Measurements from ENCODE around the gene NSG2. TPM values are rescaled to one million over a fixed set of nuclear protein-coding genes. Genes with fewer than 3 reads are reported as not detected.

Gene NSG2
- total RNA-seq, 4 donors from 2014 or later = 1.1 to 1.2 TPM; not detected in 2

DNA sequence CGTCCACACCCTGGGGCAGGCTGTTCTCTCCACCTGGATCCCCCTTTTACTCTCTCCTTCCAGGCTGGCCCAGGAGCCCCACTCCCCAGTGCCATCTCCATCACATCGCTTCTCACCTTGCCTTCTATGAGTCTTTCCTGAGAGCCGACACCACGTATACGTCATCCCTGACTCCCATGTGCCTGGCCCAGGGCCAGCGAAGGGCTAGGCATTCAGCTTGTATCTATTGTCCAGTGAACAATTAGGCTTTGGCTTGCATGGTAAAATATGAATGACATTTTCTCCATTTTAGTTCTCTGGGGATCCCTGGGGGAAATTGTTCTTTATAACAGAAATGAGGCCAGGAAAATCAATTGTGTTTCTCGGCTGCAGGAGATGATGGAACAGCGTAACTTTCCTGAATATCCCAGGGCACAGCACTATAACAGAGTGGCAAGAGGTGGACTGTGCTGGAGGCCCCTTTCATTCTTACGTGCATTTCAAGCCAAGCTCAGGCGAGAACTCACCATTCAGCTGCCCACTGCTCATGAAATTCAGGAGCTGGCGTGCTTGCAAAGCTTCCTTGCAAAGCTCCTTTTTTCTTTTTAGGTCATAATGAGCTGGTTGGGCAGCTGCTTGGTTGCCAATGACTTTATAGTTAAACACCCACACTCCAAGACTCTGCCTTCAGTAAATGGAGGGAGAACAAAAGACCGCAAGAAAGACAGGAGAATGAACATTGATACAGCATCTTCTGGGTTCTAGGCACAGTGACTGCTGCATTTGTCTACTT, 37.7 kb downstream of the NSG2 start:
- intact Hi-C loops (cut with DNase I) = no loop called here
- Histone ChIP-seq H3K27me3 (no peaks in the 10 kb centered on the region), H3K9me3 (no peaks in the 10 kb centered on the region), H3K27ac (no peak overlapping the region), H3K4me3 (replicated peaks in 1 of 3) (no peak overlapping the region), H3K4me1 (no peaks in the 10 kb centered on the region), H3K36me3 (no peaks in the 10 kb centered on the region)
- no peak for DNase-seq
- TF ChIP-seq POLR2A (IDR thresholded peaks at IDR 0.05) = no peak
- TF ChIP-seq, protein P1, sequence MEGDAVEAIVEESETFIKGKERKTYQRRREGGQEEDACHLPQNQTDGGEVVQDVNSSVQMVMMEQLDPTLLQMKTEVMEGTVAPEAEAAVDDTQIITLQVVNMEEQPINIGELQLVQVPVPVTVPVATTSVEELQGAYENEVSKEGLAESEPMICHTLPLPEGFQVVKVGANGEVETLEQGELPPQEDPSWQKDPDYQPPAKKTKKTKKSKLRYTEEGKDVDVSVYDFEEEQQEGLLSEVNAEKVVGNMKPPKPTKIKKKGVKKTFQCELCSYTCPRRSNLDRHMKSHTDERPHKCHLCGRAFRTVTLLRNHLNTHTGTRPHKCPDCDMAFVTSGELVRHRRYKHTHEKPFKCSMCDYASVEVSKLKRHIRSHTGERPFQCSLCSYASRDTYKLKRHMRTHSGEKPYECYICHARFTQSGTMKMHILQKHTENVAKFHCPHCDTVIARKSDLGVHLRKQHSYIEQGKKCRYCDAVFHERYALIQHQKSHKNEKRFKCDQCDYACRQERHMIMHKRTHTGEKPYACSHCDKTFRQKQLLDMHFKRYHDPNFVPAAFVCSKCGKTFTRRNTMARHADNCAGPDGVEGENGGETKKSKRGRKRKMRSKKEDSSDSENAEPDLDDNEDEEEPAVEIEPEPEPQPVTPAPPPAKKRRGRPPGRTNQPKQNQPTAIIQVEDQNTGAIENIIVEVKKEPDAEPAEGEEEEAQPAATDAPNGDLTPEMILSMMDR (IDR thresholded peaks at IDR 0.05) = no peak
- WGBS, 2 donors = 75 to 86% methylated on average over 12 of the region's 12 CpGs

DNA sequence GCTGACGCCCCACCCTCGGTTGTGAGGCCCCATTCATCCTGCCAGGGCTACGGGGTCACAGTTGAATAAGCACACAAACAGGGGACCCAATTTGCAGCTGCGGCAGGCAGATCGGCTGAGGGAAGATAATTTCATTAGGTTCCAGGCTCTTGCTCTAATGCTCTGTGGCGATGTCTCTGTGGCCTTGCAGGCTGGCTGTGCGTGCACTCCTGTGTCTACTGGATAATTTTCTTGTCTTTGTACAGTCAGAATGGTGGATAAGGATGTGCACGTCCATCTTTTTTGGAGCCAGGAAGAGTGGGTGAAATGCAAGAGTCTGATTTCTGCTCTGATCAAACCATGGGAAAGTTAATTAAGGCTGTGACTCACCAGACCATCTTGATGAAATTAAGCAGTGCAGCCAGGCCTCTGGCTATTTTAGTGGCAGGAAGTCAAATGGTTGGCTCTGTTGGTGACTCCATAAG, 39.2 kb downstream of the NSG2 start:
- no peaks in the 10 kb centered on the region for H3K9me3 ChIP-seq
- WGBS, 2 donors = 40 to 49% methylated on average over 8 of the region's 8 CpGs
- TF ChIP-seq, protein P1 (IDR thresholded peaks at IDR 0.05) = no peak
- no peak for TF ChIP-seq POLR2A (IDR thresholded peaks at IDR 0.05)
- no peak overlapping the region for H3K27ac ChIP-seq
- DNase-seq = no peak
- intact Hi-C loops (cut with DNase I) = no loop called here
- H3K27me3 ChIP-seq = no peaks in the 10 kb centered on the region
- H3K4me3 ChIP-seq (replicated peaks in 1 of 3) = no peak overlapping the region
- no peaks in the 10 kb centered on the region for H3K4me1 ChIP-seq
- no peaks in the 10 kb centered on the region for H3K36me3 ChIP-seq

DNA sequence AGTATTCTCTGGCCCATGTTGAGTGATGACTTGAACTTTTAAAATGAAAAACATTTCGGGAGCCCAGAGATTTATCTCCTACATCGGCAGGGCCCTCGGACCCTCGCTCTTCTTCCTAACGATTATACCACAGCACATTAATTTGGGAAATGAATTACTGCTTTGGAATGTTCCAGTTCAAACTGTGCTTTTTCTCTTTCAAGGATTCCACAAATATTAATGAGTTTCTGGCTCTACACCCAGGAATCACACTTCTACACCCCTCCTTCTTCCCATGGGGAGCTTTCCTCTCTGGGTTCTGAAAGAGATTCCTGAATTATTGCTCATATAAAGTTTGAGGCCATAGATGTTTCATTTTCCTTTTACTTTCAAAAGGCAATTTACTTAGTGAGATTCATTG, 41.2 kb downstream of the NSG2 start:
- 84 to 88% methylated on average over 5 of the region's 5 CpGs for WGBS, 2 donors
- Histone ChIP-seq H3K27me3 (no peaks in the 10 kb centered on the region), H3K9me3 (no peaks in the 10 kb centered on the region), H3K4me3 (replicated peaks in 1 of 3) (no peak overlapping the region), H3K27ac (no peak overlapping the region), H3K36me3 (no peaks in the 10 kb centered on the region), H3K4me1 (no peaks in the 10 kb centered on the region)
- DNase-seq = no peak
- intact Hi-C loops (cut with DNase I) = no loop called here
- no peak for TF ChIP-seq POLR2A (IDR thresholded peaks at IDR 0.05)
- TF ChIP-seq, protein P1 (IDR thresholded peaks at IDR 0.05) = no peak

DNA sequence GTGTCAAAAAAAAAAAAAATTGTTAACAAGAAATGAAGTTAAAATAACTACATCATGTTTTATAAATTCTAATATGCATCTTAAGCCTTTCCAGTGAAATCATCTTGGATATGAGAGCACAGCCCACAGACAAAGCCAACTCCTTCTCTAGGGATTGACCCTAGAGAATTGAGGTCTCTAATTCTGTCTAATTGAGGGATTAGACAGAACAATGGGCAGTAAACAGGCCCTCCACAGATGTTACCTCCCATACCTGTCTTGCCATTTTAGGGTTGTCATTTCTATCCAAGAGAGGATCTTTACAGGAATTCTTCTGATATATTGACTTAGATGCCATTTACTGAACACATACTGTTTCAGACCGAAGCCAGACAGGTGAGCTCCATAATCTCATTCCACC, 42.3 kb downstream of the NSG2 start:
- intact Hi-C loops (cut with DNase I) = no loop called here
- DNase-seq = no peak
- Histone ChIP-seq H3K4me1 (no peaks in the 10 kb centered on the region), H3K9me3 (no peaks in the 10 kb centered on the region), H3K36me3 (no peaks in the 10 kb centered on the region), H3K27ac (no peak overlapping the region), H3K4me3 (replicated peaks in 1 of 3) (no peak overlapping the region), H3K27me3 (no peaks in the 10 kb centered on the region)
- TF ChIP-seq POLR2A (IDR thresholded peaks at IDR 0.05) = no peak
- TF ChIP-seq, protein P1 (IDR thresholded peaks at IDR 0.05) = no peak
- 95 to 100% methylated on average over 1 of the region's 1 CpG for WGBS, 2 donors

DNA sequence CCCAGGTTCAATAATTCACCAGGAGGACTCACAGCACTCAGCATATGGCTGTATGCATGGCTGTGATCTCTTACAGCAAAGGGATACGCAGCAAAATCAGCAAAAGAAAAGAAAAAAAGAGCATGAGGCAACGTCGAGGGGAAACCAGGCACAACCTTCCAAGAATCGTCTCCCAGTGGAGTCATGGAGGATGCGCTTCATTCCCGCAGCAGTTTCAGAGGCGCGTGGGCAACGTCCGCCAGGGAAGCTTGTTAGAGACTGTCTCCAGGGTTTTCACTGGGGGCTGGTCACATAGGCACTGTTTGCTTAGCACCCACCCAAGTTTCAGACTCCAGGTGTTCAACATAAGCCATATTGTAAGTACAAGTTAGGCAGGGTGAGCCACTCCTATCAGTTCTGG, 44.6 kb downstream of the NSG2 start:
- Histone ChIP-seq H3K36me3 (no peaks in the 10 kb centered on the region), H3K9me3 (no peaks in the 10 kb centered on the region), H3K27me3 (no peaks in the 10 kb centered on the region), H3K27ac (no peak overlapping the region), H3K4me3 (replicated peaks in 1 of 3) (no peak overlapping the region), H3K4me1 (no peaks in the 10 kb centered on the region)
- intact Hi-C loops (cut with DNase I) = no loop called here
- WGBS, 2 donors = 72 to 75% methylated on average over 10 of the region's 10 CpGs
- TF ChIP-seq POLR2A (IDR thresholded peaks at IDR 0.05) = no peak
- TF ChIP-seq, protein P1 (IDR thresholded peaks at IDR 0.05) = no peak
- no peak for DNase-seq
